ENCODE results near the gene PCDH9.
"Not testable (repeated sequence)": the region's sequence is repeated elsewhere in the genome, so short reads cannot be mapped to it uniquely, and the experiment has no call there.

PCDH9 gene

DNA sequence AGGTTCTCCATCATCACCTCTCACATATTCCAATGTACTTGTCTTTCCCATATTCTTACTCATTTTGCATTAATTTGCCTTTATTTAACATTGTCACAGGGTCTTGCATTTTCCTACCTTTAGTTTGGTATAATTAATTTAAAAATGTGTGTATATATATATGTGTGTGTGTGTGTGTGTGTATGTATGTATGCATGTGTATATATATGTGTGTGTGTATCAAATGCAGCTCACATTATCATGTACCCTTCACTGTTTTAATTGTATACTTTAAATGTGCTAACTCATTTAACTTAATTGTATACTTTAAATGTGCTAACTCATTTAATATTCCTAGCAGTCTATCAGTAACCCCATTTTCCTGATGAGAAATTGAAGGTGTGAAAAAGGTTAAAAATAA is 104.5 kb downstream of the PCDH9 start:
- no peak for DNase-seq

DNA sequence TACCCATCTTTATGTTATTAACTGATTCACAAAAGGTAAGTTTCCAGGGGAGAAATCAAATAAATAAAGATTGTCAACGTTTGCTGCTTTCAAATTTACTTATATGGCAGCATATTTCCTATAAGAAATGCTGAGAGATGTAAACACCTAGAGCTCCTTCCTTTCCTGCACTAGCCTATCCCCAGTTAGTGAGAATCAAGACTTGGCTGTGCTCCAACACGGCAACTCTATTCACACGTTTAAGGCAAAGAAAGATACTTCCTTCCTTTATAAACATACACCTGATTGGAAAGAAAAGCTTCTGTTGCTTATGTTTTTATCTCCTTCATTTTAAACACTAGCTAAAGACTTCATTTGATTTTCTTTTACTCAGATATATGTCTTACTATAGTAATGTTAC is 107.0 kb downstream of the PCDH9 start:
- DNase-seq = no peak

DNA sequence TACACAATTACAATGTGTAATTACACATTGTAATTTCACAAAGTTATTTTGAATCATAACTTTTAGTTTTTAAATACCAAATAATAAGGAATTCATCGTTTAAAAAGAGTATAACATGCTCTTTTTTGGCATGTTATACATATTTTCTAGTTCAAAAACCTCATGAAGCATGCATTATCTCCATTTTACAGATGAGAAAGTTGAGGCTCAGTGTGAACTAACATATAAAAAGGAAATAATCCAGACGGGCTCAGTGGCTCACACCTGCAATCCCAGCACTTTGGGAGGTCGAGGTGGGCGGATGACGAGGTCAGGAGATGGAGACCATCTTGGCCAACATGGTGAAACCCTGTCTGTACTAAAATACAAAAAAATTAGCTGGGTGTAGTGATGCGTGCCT is 107.9 kb downstream of the PCDH9 start:
- DNase-seq = no peak

DNA sequence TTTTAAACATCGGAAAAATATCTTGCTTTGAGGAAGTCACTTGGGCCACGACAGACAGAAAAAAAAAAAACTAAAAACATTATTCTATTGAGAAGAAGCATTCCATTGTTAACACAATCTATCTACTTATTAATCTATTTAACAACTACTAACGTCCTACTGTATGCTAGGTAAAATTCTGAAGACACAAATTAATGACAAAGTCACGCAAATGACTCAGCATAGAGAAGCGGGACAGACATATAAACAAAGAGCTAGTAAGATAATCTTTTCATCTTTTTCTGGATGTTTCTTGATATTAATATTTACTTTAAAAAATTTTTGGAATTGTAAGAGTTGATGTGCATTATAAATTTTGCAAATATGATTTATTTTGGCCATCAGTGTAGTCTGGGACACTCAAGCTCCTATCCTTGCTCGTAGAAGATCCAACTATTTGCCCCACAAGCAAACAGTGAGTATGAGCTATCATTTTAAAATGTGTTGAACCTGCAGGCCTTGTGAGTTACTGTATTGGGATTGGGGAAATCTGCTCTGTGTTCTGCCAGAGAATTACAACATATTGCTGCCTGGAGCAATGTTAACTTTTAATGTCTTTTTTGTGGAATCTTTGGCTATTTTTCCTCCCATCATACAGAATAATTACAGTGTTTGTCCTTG is 109.1 kb downstream of the PCDH9 start:
- DNase-seq = no peak

DNA sequence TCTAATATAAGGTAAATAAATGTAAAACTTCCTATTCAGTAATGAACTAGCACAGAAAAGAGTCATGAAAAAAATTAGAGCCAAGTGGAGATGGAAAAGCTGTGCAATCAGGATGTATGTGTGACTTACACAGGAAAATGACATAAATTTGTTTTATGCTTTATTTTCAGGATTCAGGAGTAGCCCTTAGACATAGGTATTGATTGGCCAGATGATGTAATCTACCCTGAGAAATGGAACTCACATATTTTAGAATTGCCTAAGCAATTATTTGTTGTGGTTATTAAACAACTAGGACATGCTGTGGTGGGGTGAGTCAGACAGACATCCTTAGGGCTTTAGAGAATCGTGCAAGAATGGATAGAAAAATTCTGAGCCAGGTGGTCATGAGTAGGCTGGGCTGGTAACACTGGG is 110.6 kb downstream of the PCDH9 start:
- DNase-seq = no peak

DNA sequence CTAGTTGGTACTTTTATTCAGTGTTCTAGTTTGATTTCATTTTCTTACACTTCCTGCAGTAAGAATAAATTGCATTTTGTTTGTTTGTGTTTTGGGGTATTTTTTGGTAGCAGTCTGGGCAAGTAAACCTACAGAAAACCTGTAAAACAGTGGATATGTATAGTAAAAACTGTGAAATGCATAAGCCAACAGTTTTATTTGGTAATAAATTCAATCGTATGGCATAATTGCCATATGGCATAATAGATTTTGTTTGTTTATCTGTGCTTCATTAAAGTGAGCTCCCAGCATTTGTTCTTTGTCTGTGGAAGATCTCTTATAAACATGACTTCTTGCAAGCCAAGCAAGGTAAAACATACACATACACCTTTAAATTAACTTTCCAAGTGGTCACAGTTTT is 111.9 kb downstream of the PCDH9 start:
- DNase-seq = no peak

DNA sequence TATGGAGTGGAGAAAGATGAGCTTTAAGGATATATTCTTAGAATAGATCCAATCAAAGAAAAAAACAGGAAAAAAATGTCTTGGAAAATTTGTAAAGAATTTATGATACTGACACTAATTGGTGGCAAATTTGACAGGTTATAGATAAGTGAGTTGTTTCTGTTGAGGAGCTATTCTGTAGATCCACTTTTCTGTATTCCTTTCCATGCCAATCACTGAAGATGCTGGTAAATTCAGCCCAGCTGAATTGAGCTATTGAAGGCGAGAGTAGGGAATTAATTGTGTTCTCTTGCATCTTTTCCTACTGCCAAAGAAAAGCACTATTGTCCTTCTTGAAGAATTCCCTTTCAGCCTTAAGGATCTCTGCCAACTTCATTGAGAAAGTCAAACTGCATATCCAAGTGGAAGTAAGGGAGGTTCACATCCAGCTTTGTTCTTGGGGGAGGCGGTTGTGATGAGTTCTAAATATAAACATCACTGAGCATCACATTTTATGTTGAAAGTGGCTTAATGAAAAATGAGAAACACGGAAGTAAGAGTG is 113.1 kb downstream of the PCDH9 start:
- DNase-seq = no peak

DNA sequence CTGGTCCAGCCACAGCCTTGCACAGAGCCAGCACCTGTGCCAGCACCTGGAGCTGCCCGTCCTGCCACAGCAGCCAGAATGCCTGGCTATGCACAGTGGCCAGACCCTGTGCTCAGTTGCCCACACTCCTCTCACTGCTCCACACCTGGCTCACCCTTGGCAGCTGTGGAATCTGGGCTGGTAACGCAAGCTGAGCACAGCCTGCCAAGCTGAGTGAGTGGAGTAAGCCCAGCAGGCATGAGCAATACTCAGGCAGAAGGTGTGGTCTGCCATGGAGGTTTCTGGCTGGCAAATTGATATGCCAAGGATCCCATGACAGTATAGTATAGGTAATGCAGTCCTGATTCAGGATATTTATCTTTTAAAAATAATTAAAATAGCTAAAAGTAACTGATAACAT is 122.2 kb downstream of the PCDH9 start:
- no peak for DNase-seq

DNA sequence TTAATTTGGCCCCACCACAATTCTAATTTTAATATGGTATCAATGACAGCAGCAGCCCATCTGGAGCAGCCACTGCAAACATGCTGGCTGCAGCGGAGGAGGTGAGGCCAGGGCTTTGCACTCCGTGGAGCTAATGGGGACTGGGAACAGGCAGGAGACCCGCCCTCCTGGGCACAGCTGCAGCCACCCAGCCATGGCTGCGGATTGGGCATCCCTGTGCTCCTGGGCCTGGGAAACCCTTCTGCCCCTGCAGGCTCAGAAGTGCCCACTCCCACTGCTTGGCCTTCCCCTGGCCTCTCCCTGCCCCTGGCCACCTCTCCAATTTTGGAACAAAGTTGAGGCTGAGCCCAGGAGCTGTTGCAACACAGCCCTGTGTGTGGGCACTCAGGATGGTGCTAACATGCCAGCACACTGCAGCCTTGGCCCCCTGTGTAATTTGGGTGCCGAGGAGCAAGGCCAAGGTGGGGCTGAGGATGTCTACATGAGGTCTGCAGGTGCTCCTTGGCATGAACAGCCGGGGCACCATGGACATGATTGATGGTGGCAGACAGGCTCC is 123.6 kb downstream of the PCDH9 start:
- DNase-seq = no peak

DNA sequence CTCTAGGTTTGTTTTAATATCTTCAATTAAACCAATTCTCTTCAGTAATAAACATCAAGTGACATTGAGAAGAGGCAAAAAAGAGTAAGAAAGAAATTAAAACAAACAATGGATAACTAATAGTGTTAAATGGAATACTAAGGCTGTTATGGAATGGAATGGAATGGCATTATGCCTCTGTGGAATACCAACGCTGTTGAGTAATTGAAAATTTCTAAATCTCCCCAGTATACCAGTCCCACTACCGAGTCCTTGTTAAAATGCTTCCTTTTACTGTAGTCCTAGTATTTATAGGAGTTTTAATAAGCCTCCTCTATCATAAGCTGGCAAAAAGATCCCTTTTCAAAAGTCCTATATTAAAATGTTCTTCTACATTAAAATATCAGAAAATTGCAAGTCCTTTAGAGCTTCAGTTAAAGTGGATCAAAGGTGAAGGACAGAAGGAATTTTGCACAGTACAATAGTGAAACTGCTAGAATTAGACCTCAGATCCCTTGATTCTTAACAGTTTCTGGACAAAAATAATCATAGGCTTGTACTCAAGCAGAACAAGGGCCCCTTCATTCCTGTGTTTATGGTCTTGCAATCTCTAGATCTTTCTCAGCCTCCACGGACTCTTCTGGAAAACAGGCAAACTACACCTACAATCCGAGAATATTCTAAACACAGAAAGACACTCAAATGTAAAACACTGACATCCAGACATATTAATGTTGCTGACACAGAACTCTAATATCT is 128.2 kb downstream of the PCDH9 start:
- DNase-seq = no peak

DNA sequence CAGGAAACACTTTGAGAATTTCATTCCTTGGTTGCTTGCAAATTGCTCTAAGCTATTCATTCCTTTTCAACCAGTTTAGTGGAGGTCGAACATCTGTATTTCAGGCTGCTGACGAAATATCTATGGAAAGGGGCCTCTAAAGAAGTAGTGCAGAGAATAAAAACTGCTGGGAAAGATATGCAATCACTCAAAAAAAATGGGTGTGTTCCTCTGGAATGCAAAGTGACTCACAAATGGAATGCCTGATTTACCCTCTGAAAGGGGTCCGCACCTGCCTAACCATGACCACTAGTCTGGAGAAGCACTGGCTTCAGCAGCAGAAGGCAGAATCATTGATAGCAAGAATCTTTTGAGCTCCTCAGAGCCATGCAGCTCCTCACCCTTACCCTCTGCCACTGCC is 129.4 kb downstream of the PCDH9 start:
- DNase-seq = no peak

DNA sequence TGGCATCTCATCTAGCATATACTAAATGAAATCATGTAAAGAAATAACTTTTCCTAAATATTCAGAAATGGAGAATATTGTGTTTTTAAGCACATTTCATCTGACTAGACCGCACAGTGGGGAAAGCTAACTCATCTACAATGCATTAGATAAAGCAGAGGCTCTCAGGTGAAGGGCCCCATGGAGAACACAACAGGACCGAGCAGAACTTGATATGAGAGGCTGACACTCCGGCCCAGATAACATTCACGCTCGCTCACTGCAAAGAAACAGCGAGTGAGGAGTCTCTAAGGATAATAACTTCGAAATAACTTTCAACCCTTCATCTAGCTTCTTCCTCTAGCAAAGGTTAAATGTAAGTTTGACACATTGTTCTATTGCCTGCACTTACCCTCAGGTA is 130.6 kb downstream of the PCDH9 start:
- no peak for DNase-seq

DNA sequence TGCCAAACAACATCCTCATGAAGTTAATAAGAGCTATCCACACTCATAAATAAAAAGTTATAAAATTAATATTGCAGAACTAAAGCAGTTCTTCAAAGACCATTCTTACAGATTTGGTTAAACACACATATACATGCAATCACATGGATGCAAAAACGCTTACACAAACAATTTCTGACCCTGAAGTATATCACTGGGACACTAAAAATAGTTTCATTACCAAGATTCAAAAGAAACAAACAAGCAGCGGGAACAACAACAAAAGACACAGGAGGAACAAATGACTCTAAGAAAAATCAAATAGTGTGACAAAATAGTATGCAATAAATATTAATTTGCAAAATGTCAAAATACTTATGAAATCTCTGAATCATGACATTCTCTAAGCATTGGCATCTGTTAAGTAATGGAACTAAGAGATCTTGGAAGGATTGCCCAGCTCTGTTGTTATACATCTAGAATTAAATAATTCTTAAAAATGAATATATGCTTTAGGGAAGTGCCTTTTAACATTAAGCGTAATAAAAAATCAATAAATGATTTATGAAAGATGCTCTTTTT is 132.2 kb downstream of the PCDH9 start:
- DNase-seq = no peak

DNA sequence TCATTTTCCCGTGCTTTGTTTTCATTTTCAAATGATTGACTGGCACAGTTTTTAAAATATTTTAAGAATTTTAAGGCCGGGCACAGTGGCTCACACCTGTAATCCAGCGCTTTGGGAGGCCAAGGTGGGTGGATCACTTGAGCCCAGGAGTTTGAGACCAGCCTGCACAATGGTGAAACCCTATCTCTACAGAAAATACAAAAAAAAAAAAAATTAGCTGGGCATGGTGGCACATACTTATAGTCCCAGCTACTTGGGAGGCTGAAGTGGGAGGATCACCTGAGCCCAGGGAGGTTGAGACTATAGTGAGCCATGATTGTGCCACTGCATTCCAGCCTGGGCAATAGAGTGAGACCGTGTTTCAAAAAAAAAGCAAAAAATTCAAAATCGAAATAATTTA is 133.2 kb downstream of the PCDH9 start:
- not testable (repeated sequence) for DNase-seq

DNA sequence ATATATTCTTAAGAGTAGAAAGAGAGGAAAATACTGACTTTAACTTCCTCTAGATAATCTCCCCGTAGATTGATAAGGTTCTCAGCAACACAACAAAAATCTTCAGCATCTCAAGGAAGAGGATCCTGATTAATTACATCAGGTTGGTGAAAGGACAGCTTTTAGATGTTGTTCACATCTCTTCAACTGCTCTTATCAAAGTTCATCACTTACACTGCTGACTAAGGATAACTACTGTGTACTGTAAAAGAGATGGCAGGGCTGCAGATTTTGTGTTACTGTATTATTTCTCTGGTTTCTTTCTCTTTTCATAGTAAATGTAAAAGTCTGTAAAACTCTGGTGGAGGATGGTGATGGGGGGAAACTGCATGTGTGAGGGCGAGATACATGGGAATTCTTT is 133.7 kb downstream of the PCDH9 start:
- DNase-seq = no peak

DNA sequence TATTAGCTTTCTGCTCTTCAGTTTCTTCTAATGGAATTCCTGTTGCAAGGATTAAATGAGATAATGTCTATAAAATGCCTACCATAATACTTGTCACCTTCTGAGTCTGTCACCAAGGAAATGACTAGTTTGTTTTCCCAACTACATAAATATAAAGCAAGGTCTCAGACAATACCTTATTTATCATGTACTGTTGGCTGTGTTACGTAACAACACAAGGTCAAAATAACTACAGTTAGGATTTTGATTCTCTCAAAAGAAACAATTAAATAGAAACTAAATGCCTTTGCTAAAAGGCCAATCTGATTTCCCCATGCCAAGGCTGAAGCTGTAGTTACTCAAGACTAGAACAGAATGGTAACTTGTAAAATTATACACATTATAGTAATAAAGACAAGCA is 134.5 kb downstream of the PCDH9 start:
- DNase-seq = no peak

DNA sequence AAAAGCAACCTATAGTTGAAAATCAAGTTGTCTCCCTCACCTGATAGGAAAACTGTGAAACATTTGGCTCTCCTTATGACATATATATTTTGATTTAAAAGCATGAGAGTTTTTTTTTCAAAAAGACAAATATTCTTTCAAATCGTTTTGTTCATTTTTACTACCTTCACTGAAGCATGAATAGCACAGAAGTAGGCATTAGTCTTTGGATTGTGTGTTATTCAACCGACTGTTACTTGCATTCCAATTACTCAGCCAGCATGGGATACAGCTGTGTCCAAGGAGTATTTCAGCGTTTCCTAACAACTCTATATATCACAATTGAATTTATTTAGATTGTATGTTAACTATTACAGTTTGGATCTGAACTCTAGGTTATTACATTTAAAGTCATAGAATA is 135.2 kb downstream of the PCDH9 start:
- no peak for DNase-seq

DNA sequence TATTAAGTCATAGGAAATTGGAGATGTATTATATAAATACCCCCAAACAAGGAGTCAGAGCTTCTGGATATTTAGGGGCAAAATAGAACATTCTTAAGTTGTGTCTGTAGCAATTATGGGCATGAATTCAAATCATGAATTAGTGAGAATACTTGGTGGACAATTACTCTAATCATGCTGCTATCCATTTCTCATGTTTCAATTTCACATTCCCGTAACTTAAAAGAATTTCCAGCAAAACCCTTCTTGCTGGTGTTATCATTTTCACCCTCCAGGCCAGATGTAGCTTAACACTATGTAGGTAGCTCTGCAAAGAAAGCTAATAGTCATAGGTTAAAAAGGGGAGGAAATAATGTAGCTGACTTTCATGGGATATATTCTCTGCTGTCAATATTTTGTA is 136.1 kb downstream of the PCDH9 start:
- DNase-seq = no peak

DNA sequence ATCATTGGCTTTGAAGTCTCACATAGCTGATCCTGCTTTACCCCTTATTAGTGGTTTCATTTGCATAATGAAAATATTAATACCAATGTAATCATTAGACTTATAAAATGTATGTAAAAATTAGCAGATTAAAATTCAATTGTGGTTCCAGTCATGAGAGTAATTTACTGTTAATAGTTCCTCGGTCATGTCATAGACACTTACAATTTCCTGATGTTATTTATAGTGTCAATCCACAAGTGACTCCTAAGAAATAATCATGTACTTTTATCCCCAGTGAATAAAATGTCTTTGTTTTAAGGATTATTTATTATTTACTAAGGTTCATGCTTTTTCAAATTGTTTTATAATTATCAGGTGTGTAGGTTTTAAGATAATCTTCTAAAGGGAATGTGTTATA is 138.5 kb downstream of the PCDH9 start:
- DNase-seq = no peak

DNA sequence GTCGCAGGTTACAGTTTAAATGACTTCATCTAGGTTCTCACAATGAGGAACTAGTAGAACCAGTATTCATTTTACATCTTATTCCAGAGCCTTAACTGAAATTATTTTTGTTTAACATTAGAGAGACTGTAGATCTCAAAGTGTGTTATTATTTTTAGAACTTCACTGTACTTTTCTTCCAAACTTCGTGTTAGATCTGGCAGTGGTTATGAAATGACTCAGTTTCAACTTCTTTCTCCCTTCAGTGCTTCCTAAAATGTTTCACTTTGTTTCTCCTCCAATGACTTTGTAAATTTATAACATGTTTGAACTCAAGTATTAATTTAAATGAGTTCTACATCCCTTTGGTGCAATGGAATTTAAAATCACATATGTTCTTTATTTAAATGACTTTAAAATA is 139.3 kb downstream of the PCDH9 start:
- DNase-seq = no peak

DNA sequence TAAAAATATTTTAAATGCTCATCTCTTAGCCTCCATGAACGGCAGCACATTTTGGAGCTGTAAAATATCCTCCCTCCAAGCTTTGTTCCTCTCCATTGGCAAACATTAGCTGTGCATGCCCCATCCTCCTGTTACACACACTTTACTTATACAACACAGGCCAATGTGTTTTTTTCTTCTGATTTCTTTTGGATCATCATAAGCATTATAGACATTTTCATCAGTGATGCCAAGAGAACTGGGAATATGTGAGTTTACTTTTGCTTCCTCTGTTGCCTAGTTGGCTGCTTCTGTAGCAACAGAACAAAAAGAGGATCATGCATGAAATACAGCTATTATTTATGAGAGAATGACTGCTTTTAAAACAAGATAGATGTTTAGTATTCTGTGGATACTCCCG is 142.6 kb downstream of the PCDH9 start:
- no peak for DNase-seq

DNA sequence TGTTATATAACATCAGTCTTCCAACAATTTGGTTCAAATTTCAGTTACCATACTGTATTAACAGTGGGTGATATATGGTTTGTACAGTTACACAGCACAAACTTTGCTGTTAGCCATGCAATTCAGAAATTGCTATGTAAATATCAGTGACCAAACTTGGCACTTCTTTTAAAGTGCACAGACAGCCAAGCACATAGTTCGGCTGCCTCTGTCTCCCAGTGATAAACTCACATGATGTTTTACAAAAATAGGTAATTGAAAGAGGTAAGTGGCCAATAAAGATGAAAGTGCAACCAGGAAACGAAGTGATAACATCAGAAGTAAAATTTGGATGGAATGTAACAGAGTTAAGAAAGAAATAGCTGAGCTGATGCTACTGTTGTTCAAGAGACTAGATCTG is 143.9 kb downstream of the PCDH9 start:
- DNase-seq = no peak

DNA sequence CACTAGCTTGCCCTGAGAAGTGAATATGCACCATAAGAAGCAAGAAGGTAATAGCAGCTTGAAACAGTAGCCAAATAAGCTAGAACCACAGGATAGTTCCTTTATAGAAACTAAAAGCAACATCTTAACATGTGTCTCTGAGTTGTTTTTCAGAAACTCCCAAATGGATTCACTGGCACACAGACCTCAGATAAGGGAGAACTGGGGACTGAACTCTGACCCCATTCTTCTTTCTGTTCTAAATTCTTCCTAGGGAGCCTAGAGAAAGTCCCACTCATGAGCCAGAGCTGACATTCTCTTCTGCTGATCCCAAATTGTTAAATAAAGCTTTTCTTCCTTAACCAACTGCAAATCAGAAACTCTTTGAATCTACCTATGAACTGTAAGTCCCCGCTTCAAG is 146.1 kb downstream of the PCDH9 start:
- no peak for DNase-seq

DNA sequence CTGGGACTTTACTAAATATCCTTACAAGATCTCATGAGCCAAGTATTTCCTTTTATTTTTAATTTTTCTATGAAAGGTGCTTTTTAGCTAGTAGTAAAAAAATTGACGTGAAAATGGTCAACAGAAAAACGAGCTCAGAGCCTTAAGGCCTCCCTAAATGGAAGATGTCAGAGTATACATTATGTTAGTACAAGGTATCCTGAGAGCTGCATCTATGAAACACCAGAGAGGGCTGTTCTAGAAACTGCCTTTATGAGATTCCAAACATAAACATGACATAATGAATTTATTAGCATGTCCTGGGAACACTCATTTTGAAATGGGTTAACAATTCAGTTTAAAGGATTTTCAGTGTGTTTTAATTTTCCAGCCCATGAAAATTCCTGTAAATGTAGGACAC is 146.6 kb downstream of the PCDH9 start:
- DNase-seq = no peak

Measured in stimulated activated CD4-positive, alpha-beta T cell treated with anti-CD3 and anti-CD28 coated beads, Interleukin-1b, Interleukin-23, amount 100 ng/mL, for 48 hours (primary cell).